H1 (cell line): ENCODE measurements around the gene DNAJC7. TPM values are rescaled to one million over a fixed set of nuclear protein-coding genes. Genes with fewer than 3 reads are reported as not detected.
A peak's percentile ranks its signal among the peaks of the same experiment; 100 is the strongest.

ENCODE experiments used
- CTCF ChIA-PET: fragments of 300-600 bp; sonication (Branson Sonifier 250); formaldehyde crosslinking; loops from one replicate; lab custom pipeline; 2021; ENCODE audit not compliant: partially characterized antibody; lab: Charles Lee
- POLR2A ChIA-PET: fragments of 300-600 bp; sonication (Branson Sonifier 250); formaldehyde crosslinking; loops from one replicate; lab custom pipeline; 2021; ENCODE audit warnings: inconsistent platforms; ENCODE audit not compliant: partially characterized antibody; lab: Charles Lee
- DNase-seq, 2 experiments: peaks; one replicate each; pipeline versions ENCODE4 v3.0.0 to v3.0.0-alpha.2; 2010 to 2022; ENCODE audit warnings: low spot score in 2 of 2, low read depth in 1 of 2, mixed read lengths in 1 of 2
- FAIRE-seq: peaks from 2 replicates; lab custom pipeline; 2011; peaks lifted over from hg19 to GRCh38; lab: Jason Lieb, UNC
- H2AFZ ChIP-seq: 2 replicates; pipeline ENCODE4 v1.8.1; 2012; ENCODE audit warnings: low read length, inconsistent platforms
- H2AK5ac ChIP-seq: 2 replicates; pipeline ENCODE4 v1.6.1; 2013; ENCODE audit warnings: low read depth, low read length
- H2BK120ac ChIP-seq: replicated peaks from 2 replicates; pipeline ENCODE3; 2013; ENCODE audit warnings: low read depth, low read length, inconsistent platforms
- H2BK12ac ChIP-seq: 2 replicates; pipeline ENCODE4 v1.6.1; 2013; ENCODE audit warnings: low read depth, low read length
- H2BK15ac ChIP-seq: 2 replicates; pipeline ENCODE4 v1.6.1; 2013; ENCODE audit warnings: low read length
- H2BK20ac ChIP-seq: 2 replicates; pipeline ENCODE4 v1.6.1; 2013; ENCODE audit warnings: low read length
- H2BK5ac ChIP-seq: 2 replicates; pipeline ENCODE4 v1.6.1; 2013; ENCODE audit warnings: low read depth, low read length
- H3K14ac ChIP-seq: 2 replicates; pipeline ENCODE4 v1.6.1; 2013; ENCODE audit warnings: inconsistent platforms; ENCODE audit not compliant: insufficient read length
- H3K18ac ChIP-seq: 2 replicates; pipeline ENCODE4 v1.6.1; 2013; ENCODE audit warnings: low read length; ENCODE audit errors: extremely low read depth
- H3K23ac ChIP-seq: 2 replicates; pipeline ENCODE4 v1.6.1; 2013; ENCODE audit warnings: inconsistent platforms; ENCODE audit not compliant: insufficient read length
- H3K23me2 ChIP-seq: 2 replicates; pipeline ENCODE4 v1.6.1; 2013; ENCODE audit warnings: low read depth, low read length
- H3K27ac ChIP-seq: 2 replicates; pipeline ENCODE4 v1.6.1; 2011; ENCODE audit warnings: low read depth, low read length, inconsistent platforms
- H3K27me3 ChIP-seq, 4 experiments: replicated peaks in 1 of 4; 1 replicate in 1 of 4; 2 replicates in 3 of 4; pipeline versions ENCODE4 v1.6.1 to v1.8.1; 2011 to 2013; ENCODE audit warnings: low read length in 3 of 4, mild to moderate bottlenecking in 3 of 4, inconsistent platforms in 2 of 4, mixed read lengths in 2 of 4, moderate library complexity in 1 of 4; ENCODE audit not compliant: control insufficient read depth in 3 of 4, insufficient read depth in 3 of 4; ENCODE audit errors: extremely low read depth in 1 of 4
- H3K36me3 ChIP-seq, 4 experiments: 2 replicates each; pipeline versions ENCODE4 v1.6.1 to v1.8.1; 2011 to 2013; ENCODE audit warnings: mild to moderate bottlenecking in 4 of 4, low read length in 3 of 4, moderate library complexity in 2 of 4, control low read depth in 1 of 4, inconsistent platforms in 1 of 4; ENCODE audit not compliant: insufficient read depth in 4 of 4, control insufficient read depth in 2 of 4
- H3K4ac ChIP-seq: replicated peaks from 2 replicates; pipeline ENCODE3; 2013; ENCODE audit warnings: low read length, low read depth, mixed read lengths, inconsistent platforms; ENCODE audit not compliant: insufficient read length
- H3K4me1 ChIP-seq, 4 experiments: replicated peaks in 1 of 4; 1 replicate in 1 of 4; 2 replicates in 3 of 4; pipeline versions ENCODE4 v1.6.1 to v1.8.1; 2011 to 2013; ENCODE audit warnings: low read length in 3 of 4, inconsistent platforms in 2 of 4, mixed read lengths in 1 of 4; ENCODE audit not compliant: insufficient read depth in 4 of 4, control insufficient read depth in 3 of 4
- H3K4me2 ChIP-seq, 2 experiments: 2 replicates each; pipeline versions ENCODE4 v1.6.1 to v1.8.1; 2011 to 2013; ENCODE audit warnings: low read depth in 2 of 2, low read length in 2 of 2, control low read depth in 1 of 2, inconsistent platforms in 1 of 2, mild to moderate bottlenecking in 1 of 2; ENCODE audit not compliant: insufficient read depth in 1 of 2
- H3K4me3 ChIP-seq, 4 experiments: fragments of 200-600, 300-600 bp in 1 of 4; sonication (generic), shearing (Covaris generic), sonication (Bioruptor Twin) in 1 of 4; 2 replicates each; pipeline versions ENCODE4 v1.5.1 to v1.8.1; 2011 to 2016; ENCODE audit warnings: low read length in 4 of 4, low read depth in 3 of 4, control low read depth in 2 of 4, inconsistent platforms in 2 of 4, mild to moderate bottlenecking in 2 of 4, mixed read lengths in 1 of 4, moderate library complexity in 1 of 4; ENCODE audit not compliant: insufficient read depth in 2 of 4; ENCODE audit errors: extremely low read depth in 1 of 4
- H3K56ac ChIP-seq: replicated peaks from 2 replicates; pipeline ENCODE3; 2013; ENCODE audit warnings: low read depth, mild to moderate bottlenecking, mixed read lengths, low read length, inconsistent platforms; ENCODE audit not compliant: insufficient read length
- H3K79me1 ChIP-seq: 2 replicates; pipeline ENCODE4 v1.6.1; 2013; ENCODE audit warnings: low read depth, low read length, control low read depth
- H3K79me2 ChIP-seq, 2 experiments: 2 replicates each; pipeline versions ENCODE4 v1.6.1 to v1.8.1; 2012 to 2013; ENCODE audit warnings: low read length in 2 of 2, mild to moderate bottlenecking in 2 of 2, inconsistent platforms in 1 of 2; ENCODE audit not compliant: insufficient read depth in 2 of 2, control insufficient read depth in 1 of 2
- H3K9ac ChIP-seq, 4 experiments: replicated peaks in 1 of 4; 1 replicate in 1 of 4; 2 replicates in 3 of 4; pipeline versions ENCODE4 v1.6.1 to v1.8.1; 2011 to 2013; ENCODE audit warnings: low read depth in 3 of 4, low read length in 3 of 4, control low read depth in 2 of 4, mild to moderate bottlenecking in 2 of 4, moderate library complexity in 2 of 4, inconsistent platforms in 1 of 4; ENCODE audit errors: extremely low read depth in 1 of 4
- H3K9me3 ChIP-seq, 2 experiments: 2 replicates each; pipeline versions ENCODE4 v1.6.1 to v1.8.1; 2012 to 2013; ENCODE audit warnings: mild to moderate bottlenecking in 2 of 2, moderate library complexity in 2 of 2, control low read depth in 1 of 2, inconsistent platforms in 1 of 2, low read depth in 1 of 2, low read length in 1 of 2, mixed read lengths in 1 of 2; ENCODE audit not compliant: insufficient read depth in 2 of 2
- H4K20me1 ChIP-seq, 2 experiments: replicated peaks in 1 of 2; 2 replicates each; pipeline versions ENCODE3 to v1.8.1; 2011 to 2013; ENCODE audit warnings: inconsistent platforms in 2 of 2, low read length in 2 of 2, mild to moderate bottlenecking in 1 of 2; ENCODE audit not compliant: insufficient read depth in 2 of 2, control insufficient read depth in 1 of 2
- H4K5ac ChIP-seq: 2 replicates; pipeline ENCODE4 v1.6.1; 2013; ENCODE audit warnings: low read length, low read depth, mixed read lengths, inconsistent platforms; ENCODE audit not compliant: insufficient read length
- H4K8ac ChIP-seq: 2 replicates; pipeline ENCODE4 v1.8.0; 2013; ENCODE audit warnings: mild to moderate bottlenecking, moderate library complexity, low read length, inconsistent platforms; ENCODE audit not compliant: insufficient read depth; ENCODE audit errors: extremely low read depth
- H4K91ac ChIP-seq: replicated peaks from 2 replicates; pipeline ENCODE3; 2013; ENCODE audit warnings: low read length, mixed read lengths, inconsistent platforms; ENCODE audit not compliant: insufficient read length
- EZH2 ChIP-seq: fragments of 200-600 bp; sonication (generic); IDR thresholded peaks from 2 replicates; pipeline ENCODE4 v1.7.1; 2012; ENCODE audit warnings: low read depth, mild to moderate bottlenecking, moderate library complexity, low read length, inconsistent platforms; ENCODE audit not compliant: severe bottlenecking
- FOSL1 ChIP-seq: IDR thresholded peaks from 2 replicates; pipeline ENCODE4 v1.6.1; 2011; ENCODE audit warnings: mild to moderate bottlenecking, low read depth, low read length, moderate library complexity; ENCODE audit not compliant: insufficient read depth
- GTF2F1 ChIP-seq: IDR thresholded peaks from 2 replicates; pipeline ENCODE4 v1.6.1; 2012; ENCODE audit warnings: low read depth, low read length, improper control_type of control experiment, borderline replicate concordance
- SUZ12 ChIP-seq: fragments of 200-600 bp; sonication (generic); IDR thresholded peaks from 2 replicates; pipeline ENCODE4 v1.6.1; 2012; ENCODE audit warnings: mild to moderate bottlenecking, inconsistent platforms, low read length, moderate library complexity, mixed read lengths
- TAF1 ChIP-seq: IDR thresholded peaks from 2 replicates; pipeline ENCODE4 v1.6.1; 2011; ENCODE audit warnings: mild to moderate bottlenecking, low read depth, low read length
- WGBS, 2 experiments: shearing (Covaris generic) in 1 of 2; methylation state at CpG; one replicate each; pipeline versions ENCODE4 v1.1.6 to v1.1.7; 2013 to 2015; ENCODE audit warnings: low lambda C conversion rate in 2 of 2, mixed read lengths in 2 of 2, inconsistent platforms in 1 of 2, low coverage in 1 of 2, missing lambda C conversion rate in 1 of 2; ENCODE audit not compliant: insufficient replicate concordance in 2 of 2, insufficient coverage in 1 of 2, insufficient read length in 1 of 2; ENCODE audit errors: extremely low coverage in 1 of 2, missing lambda C conversion rate in 1 of 2; 5-methylcytosine and 5-hydroxymethylcytosine counted together
- polyA plus RNA-seq, 7 experiments: library from polyadenylated mRNA; depleted of rRNA in 3 of 7; stranded (reverse) in 5 of 7; unstranded in 2 of 7; fragments of >200 nt in 5 of 7; fragments of 200-250 nt in 2 of 7; gene quantifications; 1 replicate in 5 of 7; 2 replicates in 1 of 7; 4 replicates in 1 of 7; pipeline versions ENCODE4 v1.2.1 to v1.2.3, GENCODE V29; 2011 to 2013; ENCODE audit warnings: missing spikeins in 2 of 7, mixed read lengths in 2 of 7
- total RNA-seq: library from RNA; stranded (reverse); fragmentation: NEBNext Ultra II Directional; extraction: Animal tissue kit (Norgen Biotek cat#: 25700); gene quantifications from 2 replicates; pipeline ENCODE4 v1.2.1, GENCODE V29; 2021

DNAJC7 gene
- total and polyA plus RNA-seq, 2 of the 8 experiments (the other 6 are each of a cell fraction or from before 2014, with no cell fraction given): 31.0 to 148 TPM

DNA sequence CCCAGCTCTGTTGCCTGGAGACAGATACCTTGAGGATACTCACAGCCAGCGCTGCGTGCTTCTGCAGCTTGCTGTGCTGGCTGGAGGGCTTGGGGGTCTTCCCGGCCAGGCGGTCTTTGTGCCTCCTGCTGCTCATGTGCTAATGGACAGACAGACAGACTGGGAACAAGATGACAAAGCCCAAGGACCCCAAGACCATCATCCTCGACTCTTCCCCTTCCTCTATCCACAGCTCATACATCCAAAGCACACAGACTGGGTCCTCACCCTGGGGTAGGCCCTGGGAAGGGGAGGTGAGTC lies 10.3 kb upstream of the DNAJC7 start:
- Histone ChIP-seq H4K20me1 (no peaks in the 10 kb centered on the region), H3K18ac (no peak overlapping the region), H4K5ac (no peak overlapping the region), H2BK120ac (no peak overlapping the region), H3K14ac (no peak overlapping the region), H3K23me2 (0 out of 2 replicates have a peak, but pooled peaks cover 2% of the 10 kb centered on the region), H2BK20ac (no peak overlapping the region), H3K56ac (no peak overlapping the region), H3K79me2 (no peaks in the 10 kb centered on the region), H3K27me3 (no peaks in the 10 kb centered on the region), H4K8ac (no peak overlapping the region), H3K9ac (no peak overlapping the region; a peak in 1 of 7 replicates), H3K4me1 (peaks cover 0 to 12% (median 5%) of the 10 kb centered on the region in 4 experiments; a peak in 4 of 7 replicates), H3K36me3 (peaks cover 10 to 22% (median 13%) of the 10 kb centered on the region in 4 experiments; a peak in 6 of 8 replicates), H3K4me2 (peak overlapping the region in 1 of 2 experiments; percentile 1; a peak in 2 of 4 replicates), H3K79me1 (0 out of 2 replicates have a peak, but pooled peaks cover 2% of the 10 kb centered on the region), H3K9me3 (no peaks in the 10 kb centered on the region), H2AK5ac (no peak overlapping the region), H4K91ac (peak overlapping the region; percentile 71), H2AFZ (no peak overlapping the region), H3K4me3 (no peak overlapping the region), H2BK12ac (no peak overlapping the region), H3K4ac (no peak overlapping the region), H3K27ac (no peak overlapping the region), H3K23ac (no peak overlapping the region), H2BK5ac (no peak overlapping the region), H2BK15ac (no peak overlapping the region; the same call in 1 of the 2 replicates)
- FAIRE-seq: no peak
- CTCF ChIA-PET: interaction anchor here (0.6 to 38.8 kb wide), 13 partner anchors 11 to 256 kb away, joined by 3 to 1084 read pairs (median 9); partner anchors contain the start of genes DHX58, DNAJC7, HSPB9 and KAT2A
- POLR2A ChIA-PET: interaction anchor here (1.1 to 6.0 kb wide), 6 partner anchors 11 to 94 kb away, joined by 3 to 51 read pairs (median 14); partner anchors contain the start of genes DNAJC7, HSPB9 and KAT2A
- DNase-seq: no peak
- WGBS, 2 experiments: 89% methylated on average over 5 of the region's 5 CpGs; no CpG with 5 or more reads in 1 of the 2 experiments
- no peak for TF ChIP-seq GTF2F1
- TF ChIP-seq SUZ12: no peak
- TF ChIP-seq EZH2: no peak
- TF ChIP-seq TAF1: no peak
- TF ChIP-seq FOSL1: no peak
